KG1 (cell line): Measurements from ENCODE around the gene RAB3C.

ENCODE experiments used
- DNase-seq: peaks from one replicate; lab custom pipeline; 2025; lab: John Stamatoyannopoulos, UW

Gene RAB3C

DNA sequence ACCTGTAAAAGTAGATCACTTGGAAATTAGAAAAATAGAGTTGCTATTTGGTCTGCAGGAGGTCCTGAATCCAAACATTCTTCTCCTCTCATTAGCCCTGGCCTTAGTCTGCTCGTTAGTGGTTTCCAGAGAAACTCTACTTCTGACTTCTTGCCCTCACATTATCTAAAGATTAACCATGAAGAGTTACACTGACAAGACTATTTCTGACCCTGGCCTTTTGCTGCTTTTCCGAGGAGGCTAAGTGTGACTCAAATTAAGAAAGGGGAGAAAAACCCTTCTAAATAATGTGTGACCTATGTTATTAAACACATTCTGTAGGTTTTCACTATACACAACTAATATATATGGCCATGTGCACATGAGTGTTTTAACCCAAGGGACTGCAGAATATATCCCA lies 302.4 kb downstream of the RAB3C start:
- no peak for DNase-seq

DNA sequence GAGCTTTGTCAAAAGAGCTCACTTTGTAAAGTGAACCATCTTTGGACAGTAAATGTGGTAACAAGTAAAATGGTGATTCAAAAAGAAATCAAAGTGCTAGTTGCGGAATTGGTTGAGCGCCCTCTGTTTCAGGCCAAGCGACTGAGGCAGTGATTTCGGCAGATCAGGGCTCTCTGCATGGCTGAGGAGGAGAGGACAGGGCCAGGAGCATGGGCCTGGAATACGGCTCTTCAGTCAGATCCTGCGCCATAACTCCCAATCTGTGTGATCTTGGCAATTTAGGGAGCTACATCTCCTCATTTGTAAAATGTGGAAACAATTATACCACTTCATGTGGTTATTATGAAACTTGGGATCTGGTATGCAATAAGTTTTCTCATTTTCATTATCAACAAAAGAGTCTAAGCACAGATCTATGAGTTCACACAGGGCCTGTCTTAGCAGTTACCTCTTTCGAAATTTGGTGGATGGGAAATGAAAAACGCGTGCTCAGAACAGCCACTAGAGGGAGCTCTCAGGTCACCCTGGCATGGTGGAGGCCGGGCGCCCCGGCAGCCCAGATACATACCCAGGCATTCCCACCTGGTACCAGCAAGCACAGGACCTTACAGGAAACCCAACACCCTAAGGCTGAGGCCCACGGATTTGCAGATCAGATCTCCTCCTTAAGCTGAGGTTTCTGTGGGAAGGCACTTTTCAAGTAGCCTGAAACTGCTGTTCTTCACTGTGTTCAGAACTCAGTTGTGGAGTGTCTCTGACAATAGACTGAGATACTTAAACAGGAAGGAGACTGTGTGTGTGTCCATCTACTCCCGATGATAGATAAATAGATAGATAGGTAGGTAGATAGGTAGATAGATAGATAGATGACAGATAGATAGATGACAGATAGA lies 303.7 kb downstream of the RAB3C start:
- peak; percentile 46 for DNase-seq

DNA sequence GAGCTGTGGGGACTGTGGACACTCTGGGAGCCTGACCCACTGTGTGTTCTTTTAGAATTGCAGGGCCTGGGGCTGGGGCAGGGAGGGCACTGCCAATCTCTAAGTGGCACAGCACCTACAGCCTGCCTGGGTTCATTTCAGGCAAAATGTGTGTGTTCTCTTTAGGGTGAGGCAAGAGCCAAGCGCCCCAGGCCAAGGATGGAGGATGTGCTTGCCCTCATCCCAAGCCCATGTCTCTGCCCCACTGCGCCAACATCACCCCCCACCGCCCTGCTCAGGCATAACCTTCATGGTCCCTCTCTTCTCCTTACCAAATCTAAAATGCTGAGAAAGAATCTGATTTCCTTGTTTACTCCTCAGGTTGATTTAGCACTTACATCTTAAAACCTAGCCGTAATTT lies 304.4 kb downstream of the RAB3C start:
- DNase-seq: no peak

DNA sequence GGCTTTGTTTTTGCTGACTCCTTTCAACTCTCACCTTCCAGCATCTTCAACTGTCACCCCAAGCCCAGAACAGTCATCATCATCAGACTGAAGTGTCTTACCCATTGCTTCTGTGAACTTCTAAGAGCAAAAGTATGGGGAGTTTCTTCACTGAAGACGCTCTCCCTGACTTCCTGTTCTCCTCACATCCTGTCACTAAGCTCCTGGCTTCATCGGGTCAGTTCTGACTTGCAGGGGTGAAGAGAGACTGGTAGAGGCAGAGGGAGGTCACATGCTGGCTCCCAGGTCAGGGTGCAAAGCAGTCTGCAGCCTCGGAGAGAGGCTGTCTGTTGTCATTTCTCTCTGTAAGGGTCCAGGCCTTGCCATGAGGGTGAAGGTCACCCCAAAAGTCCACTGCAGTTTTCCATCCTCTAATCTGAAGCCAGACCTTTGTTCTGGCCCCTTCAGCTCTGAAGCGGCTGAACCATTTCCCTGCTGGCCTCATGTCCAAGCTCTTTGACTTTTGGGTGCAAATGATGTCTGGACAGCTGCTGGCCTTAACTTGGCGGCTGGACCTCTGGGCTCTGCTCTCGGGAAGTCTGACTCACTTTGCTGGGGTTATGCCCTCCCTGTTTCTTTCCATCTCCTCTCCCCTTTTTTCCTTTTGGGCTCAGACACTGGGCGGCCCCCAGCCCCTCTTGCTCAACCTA lies 305.0 kb downstream of the RAB3C start:
- DNase-seq: no peak

DNA sequence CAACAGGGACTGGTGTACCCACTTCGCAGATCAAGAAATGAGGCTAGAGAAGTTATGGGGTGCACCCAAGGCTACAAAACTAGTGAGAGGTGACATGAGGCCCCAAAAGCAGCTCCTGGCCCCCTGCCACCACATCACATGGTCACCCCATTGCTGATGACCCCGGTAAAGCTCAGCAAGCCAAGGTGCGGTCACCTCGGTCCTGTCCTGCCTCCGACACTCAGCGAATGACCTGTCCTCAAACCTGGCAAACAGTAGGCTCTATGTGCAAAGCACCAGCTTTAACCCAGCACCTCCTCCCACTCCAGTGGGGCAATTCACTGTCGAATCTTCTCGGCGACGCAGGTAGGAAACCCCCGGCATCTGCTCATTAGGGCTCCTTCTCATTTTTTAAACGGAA lies 307.4 kb downstream of the RAB3C start:
- no peak for DNase-seq

DNA sequence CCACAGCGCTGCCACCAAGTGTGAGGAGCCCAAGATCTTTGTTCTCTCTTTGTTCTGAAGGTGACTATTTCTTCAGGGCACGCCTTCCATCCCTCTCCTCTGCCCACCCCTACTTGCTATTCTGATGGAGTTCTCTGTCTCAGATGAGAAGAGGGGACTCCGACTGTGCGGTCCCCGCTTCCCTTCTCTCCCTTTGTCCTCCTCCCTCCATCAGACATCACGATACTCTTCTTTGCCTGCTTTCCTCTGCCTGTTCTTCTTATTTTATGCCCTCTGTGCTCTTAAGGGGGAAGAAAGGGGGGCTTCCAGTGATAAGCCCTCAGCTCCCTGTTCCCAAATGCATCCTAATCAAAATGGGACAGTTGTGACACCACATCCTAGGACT lies 307.8 kb downstream of the RAB3C start:
- DNase-seq: no peak

DNA sequence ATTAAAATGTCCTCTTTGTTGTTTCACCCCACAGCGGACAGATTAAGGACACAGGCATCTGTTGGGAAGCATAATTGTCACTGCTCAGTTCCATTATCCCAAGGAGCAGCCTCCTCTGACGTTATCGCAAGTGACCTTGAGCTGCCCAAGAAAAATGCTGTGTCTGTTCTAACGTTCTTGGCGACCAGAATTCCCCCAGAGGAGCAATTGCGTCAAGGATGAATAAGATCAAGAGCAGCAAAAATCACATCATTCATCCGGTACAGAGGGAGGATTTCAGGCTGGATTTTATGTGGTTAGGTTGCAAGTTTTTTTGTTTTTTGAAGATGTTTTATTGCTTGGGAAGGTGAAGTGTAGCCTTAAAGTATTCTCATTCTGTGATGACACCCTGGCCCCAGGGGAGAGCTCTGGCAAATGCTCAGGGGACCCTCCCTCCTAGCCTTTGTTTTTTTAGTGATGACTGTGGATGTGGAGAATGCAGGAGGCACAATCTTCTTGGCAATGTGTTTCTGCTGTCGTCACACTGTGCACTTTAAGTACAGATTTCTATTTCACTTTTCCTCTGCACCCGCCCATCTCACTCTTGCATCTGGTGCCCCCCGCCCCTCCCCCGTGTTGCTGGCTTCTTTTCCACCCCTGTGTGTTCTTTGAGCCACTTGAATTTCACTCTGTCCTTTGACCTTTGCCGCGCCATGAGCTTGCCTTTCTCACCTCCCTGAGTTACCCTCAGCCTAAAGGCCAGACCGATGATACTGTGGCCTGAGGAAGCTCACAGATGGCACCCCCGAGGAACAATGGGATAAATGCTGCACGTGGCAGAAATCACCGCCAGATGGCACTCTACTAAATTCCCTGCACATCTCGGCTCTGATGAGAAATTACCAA lies 308.5 kb downstream of the RAB3C start:
- DNase-seq: peak; percentile 28

DNA sequence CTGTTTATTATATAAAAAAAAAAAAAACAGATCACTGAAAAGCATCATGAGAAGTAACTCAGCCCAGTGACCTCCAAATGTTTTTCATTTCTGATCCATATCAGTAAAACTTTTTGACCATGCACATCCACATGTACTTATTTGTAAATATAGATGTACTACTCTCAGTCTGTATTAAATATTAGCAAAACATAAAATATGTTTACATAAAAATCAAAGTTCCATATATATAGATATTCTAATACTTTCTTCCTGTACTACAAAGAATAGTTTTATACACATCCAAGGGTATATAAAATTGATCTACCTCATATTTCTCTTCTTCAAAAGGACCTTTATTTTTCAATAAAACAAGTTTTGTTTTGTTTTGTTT lies 309.1 kb downstream of the RAB3C start:
- no peak for DNase-seq

DNA sequence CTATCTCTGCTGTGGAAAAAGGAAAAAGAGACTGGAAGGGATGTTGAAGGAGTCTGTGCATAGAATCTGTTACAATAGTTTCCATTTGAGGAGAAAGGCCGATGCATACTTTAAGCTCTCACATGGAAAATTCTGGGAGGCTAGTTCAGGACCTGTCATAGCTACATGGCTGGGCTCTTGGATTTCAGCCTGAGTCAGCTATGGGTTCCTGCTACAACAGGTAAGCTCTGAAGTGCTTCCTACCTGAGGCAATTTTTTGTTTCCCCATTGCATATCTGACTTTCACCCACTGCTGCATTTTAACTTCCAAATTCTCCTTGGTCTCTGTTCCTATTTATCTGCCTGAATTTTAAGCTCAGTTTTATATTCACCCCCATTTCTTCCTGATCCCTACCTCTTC lies 310.7 kb downstream of the RAB3C start:
- DNase-seq: no peak

DNA sequence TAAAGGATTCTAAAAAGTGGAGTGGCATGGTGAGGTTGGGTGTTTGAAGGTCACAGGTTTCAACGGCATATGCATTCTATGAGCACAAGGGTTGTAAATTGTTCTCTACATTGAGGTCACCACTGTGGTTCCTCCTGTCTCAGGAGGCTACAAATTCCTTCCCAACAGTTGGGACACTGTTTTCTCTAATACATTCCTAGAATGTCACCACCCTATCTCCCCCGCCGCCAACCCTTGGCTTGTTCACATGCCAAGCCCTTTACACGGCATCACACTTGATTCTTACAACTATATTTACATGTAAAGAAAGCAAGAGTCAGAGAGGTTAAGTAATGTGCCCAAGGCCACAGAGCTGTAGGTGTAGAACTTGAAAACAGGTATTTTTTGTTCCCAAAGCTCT lies 315.1 kb downstream of the RAB3C start:
- no peak for DNase-seq

DNA sequence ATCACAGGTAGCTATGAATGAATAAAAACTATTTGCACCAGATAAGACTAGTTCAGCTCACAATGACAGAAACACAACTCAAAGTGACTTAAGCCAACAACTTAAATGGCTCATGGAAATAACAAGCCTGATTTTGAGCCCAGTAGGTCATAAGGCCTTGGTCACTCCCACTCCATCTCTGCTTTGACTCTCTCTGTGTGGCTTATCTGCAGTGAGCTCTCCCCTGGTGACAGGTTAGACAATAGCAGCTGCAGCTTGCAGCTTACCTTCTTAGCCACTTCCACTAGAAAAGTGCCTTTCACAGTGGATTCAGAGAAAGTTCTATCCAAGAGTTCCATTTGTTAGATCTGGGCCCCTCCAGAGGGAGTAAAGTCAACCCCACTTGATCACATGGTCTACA lies 315.7 kb downstream of the RAB3C start:
- DNase-seq: no peak

DNA sequence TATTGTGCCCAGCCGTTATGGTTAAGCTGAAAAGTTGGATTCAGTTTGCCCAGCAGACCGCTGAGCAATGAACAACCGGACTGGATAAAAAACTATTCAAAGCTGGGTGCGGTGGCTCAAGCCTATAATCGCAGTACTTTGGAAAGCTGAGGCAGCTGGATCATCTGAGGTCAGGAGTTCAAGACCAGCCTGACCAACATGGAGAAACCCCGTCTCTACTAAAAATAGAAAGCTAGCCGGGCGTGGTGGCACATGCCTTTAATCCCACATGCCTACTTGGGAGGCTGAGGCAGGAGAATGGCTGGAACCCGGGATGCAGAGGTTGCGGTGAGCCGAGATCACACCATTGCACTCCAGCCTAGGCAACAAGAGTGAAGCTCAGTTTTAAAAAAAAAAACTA lies 318.4 kb downstream of the RAB3C start:
- DNase-seq: no peak

DNA sequence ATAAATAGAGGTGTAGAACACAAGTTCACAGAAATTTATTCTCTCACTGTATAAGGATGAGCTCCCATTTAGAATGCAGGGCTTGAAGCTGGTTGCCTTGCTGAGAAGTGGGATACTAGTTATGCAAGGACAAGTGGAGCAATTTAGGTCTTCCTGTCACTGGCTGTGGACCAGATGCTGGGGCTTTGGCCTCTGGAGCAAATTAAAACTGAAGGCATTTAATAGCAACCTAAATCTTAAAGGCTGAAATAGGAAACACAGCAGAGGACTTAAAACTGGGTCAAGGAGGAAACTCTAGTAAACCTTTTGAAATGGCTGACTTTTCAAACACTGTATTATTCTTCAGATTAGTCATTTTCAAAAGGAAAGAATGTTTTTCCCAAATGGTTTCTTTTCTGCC lies 319.4 kb downstream of the RAB3C start:
- no peak for DNase-seq

DNA sequence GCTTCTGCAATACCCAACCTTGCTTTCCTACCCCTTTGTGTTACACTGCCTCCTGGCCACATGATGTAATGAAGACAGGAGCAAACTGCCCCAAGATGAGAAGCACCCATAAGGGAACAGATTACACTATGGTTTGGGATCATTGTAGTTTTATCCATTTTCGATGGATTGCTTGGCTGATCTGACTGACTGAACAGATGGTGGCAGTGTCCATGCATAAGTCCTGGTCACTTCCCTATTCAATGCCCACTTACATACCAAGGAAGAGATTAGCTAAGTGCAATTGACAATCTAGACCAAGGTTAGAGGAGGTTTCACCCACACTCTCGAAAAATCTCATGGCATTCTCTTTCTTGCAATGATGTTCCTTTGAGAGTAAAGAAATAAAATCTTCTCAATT lies 319.9 kb downstream of the RAB3C start:
- DNase-seq: no peak

DNA sequence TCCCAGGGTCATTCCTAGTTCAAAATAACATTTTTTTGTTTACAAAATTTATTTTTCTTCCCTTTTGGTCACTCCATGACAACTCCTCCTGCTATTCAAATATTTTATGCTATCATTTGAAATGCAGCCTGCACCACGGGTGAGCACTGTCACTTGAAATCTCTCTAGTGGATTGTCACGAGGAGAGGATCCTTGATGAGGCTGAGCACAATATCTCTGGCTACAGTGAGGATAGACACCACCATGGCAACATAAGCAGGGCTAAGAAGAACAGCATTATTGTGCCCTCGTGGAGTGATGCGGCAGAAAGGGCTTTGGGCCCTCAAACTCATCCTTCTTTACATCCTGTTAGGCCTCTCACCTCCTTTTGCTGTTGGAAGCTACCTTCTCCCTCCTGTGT lies 321.9 kb downstream of the RAB3C start:
- DNase-seq: no peak

DNA sequence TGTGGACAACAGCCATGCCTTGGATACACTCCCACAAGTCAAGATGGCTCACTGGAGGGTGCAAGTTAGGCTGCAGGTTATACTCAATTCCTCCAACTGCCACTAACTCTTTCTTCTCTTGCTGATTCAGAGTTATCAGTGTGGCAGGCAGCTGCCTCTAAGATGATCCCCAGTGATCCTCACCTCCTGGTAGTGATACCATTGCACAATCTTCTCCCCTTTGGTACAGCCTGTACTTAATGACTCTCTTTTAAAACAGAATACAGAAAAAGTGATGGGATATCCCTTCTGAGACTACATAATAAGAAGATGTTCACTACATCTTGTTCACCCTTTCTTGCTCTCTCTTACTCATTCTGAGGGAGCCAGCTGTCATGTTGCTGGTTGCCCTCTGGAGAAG lies 323.1 kb downstream of the RAB3C start:
- no peak for DNase-seq
